Measurements from ENCODE around the gene CST3. TPM values are rescaled to one million over a fixed set of nuclear protein-coding genes. Genes with fewer than 3 reads are reported as not detected.

CST3 gene
- total RNA-seq, 3 donors from 2014 or later: 1.8 to 2.6 (median 2.0) TPM

DNA sequence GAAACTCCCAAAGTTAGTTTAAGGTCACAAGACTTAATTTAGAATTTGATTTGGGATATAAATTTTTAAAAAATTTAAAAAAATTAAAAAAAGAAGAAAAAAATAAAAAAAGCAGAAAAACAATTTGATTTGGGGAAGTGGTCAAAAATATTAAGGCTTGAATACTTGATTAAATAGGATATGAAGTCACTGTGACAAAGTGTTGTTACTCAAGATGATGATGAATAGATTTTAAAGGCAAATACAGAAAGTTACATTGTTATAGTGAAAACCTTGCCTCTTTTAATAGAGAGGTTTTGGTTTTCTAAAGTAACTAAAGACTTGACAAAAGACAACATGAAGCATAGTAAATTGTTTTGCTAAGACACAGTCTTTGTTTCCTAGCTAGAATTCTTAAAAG is 39.3 kb downstream of the CST3 start:
- Mint-ChIP-seq H3K36me3 (ENCODE audit: insufficient read depth) (no peaks in the 10 kb centered on the region), H3K4me3 (no peak overlapping the region), H3K9me3 (no peaks in the 10 kb centered on the region), H3K27me3 (ENCODE audit: low read depth) (no peaks in the 10 kb centered on the region), H3K4me1 (ENCODE audit: low read depth) (no peaks in the 10 kb centered on the region)
- DNase-seq: no peak
- no peak for ATAC-seq

DNA sequence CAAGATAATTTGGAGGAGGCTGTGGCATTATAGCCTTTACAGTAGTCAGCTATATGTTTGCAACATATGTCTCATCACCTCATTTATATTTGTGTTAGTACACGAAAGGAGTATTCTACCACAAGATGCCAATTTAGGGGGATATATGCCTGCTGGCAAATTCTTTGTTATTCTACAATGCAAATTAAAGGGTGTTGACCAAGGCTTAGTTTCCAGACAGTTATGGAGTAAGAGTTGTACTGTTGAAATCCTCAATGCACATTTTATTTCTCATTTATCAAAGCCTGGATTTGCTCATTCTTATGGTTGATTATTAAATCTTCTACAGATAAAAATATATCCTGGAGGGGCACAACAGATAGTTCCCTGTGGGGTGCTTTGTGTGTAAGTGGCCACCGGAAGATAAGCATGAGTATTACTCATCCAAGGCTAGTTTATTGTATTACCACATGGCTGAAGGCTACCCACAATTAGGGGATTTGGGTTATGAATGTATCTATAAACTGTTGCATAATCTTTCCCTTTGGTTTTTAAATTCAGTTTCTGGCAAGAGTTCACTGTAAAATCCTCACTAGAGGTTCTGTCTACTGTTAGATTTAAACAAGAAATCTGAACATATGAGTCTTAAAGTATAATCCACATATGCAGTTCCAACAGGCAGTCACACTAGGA is 41.0 kb downstream of the CST3 start:
- no peak overlapping the region for H3K4me3 Mint-ChIP-seq
- H3K27me3 Mint-ChIP-seq (ENCODE audit: low read depth): no peaks in the 10 kb centered on the region
- H3K36me3 Mint-ChIP-seq (ENCODE audit: insufficient read depth): no peaks in the 10 kb centered on the region
- no peaks in the 10 kb centered on the region for H3K9me3 Mint-ChIP-seq
- no peaks in the 10 kb centered on the region for H3K4me1 Mint-ChIP-seq (ENCODE audit: low read depth)
- ATAC-seq (no peak), DNase-seq (no peak)

DNA sequence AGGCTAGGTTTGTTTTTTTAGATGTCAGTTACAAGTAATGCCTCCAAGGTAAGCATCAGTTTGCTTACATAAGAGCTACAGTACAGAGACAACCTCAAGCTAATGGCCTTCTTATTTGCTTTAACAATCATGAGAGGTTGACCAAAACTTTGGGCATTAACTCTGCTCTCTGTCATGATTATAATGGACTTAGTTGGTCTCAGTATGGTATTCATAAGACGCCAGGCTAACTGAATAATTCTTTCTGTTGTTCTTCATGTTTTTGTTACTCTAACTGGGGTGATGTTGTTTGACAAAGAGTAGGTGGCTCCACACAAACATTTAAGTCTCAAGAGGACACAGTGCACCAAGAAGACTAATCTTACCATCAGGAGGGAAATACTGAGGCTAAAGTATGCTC is 41.8 kb downstream of the CST3 start:
- DNase-seq (no peak), ATAC-seq (no peak)
- Mint-ChIP-seq H3K27me3 (ENCODE audit: low read depth) (no peaks in the 10 kb centered on the region), H3K36me3 (ENCODE audit: insufficient read depth) (no peaks in the 10 kb centered on the region), H3K4me1 (ENCODE audit: low read depth) (no peaks in the 10 kb centered on the region), H3K9me3 (no peaks in the 10 kb centered on the region), H3K4me3 (no peak overlapping the region)

DNA sequence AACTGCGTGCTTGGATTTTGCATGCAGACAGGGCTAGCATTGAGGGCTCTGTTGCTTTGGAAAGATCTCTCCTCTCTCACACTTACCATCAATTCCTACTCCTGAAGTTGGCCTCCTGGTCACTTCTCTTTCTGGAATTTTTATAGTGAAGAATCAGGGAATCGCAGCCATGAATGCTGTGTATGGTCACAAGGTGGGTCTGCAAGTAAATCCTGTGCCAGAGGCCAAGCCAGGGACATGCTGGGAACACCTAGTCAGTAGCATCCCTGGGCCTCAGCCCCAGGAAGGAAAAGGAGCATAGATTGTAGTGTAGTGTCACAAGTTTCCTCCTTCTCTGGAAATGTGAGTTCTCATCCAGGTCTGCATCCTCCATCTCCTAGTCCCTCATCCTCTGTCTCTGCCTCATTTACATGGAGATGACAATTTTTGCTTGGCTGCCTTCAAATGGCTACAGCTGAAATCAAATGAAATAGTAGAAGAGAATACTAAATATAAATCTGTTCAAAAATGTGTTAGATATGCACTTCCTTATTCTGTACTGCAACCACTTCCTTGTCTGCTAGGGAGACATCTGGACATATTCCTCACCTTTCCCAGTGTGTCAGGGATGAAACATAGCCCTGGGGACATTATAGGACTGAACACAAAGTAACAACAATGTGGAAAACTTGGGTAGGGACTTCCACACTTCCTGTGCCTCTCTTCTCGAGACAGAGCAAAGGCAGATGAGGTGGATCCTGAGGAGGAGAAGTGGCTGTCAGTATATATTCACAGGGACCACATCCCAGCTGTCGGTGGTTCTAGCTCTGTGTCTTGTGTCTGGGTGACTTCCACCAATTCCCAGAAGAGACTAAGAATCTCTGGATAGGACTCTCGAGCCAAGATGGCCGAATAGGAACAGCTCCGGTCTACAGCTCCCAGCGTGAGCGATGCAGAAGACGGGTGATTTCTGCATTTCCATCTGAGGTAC is 49.0 kb downstream of the CST3 start:
- ATAC-seq (no peak), DNase-seq (no peak)
- Mint-ChIP-seq H3K4me1 (ENCODE audit: low read depth) (no peaks in the 10 kb centered on the region), H3K9me3 (no peaks in the 10 kb centered on the region), H3K27me3 (ENCODE audit: low read depth) (peaks cover 23% of the 10 kb centered on the region), H3K36me3 (ENCODE audit: insufficient read depth) (no peaks in the 10 kb centered on the region), H3K4me3 (no peak overlapping the region)

DNA sequence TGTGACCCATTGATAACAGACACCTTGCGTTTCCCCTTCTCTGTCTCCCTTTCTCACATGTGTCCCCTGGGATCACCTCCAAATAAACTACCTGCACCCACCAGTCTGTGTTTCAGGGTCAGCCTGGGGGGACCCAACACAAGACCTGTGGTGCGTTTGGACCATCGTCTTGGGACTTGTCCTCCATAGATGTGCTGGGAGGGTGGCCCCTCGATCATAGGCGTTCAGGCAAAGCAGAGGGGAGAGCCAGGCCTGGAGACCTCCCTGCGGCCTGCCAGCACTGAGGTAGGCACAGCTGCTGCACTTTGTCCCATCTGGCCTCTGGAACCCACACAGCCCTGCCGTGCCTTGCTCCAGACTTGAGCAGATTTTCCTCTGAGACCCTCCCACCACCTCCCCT is 50.1 kb downstream of the CST3 start:
- no peaks in the 10 kb centered on the region for H3K36me3 Mint-ChIP-seq (ENCODE audit: insufficient read depth)
- peaks cover 23% of the 10 kb centered on the region for H3K27me3 Mint-ChIP-seq (ENCODE audit: low read depth)
- H3K4me1 Mint-ChIP-seq (ENCODE audit: low read depth): no peaks in the 10 kb centered on the region
- H3K4me3 Mint-ChIP-seq: no peak overlapping the region
- DNase-seq: no peak
- no peaks in the 10 kb centered on the region for H3K9me3 Mint-ChIP-seq
- no peak for ATAC-seq

DNA sequence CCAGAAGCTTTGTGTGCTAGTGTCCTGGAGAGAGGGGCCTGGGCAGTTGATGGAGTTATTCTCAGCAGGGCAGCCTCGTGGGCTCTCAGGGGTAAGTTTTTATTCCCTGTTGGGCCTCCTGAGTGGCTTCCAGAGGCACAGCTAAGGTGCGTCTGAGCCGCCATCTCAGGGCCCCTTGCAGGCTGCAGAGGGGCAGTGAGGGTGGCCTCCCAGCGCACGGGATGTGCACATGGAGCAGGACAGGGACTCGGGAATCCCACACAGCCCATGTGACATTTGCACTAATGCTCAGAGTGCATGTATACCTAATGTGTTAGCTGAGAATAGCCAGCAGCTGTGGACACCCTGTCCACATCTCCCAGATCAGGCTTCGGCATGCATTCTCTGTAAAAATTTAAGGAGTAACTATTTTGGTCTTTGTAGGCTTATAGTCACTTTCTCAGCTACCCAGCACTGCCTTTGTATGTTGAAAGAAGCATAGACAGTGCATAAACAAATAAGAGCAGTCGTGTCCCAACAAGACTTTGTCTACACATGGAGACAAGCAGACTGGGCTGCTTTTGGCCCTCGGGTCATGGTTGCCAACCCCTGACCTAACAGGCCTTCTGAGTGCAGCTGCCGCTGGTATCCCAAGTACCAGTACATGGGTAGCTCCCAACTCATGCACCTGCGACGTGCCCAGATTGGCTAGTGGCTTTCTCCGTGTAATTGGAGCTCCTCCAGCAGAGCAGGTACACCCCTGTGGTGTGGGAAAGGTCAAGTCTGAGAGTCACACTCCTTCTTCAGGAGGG is 50.8 kb downstream of the CST3 start:
- Mint-ChIP-seq H3K9me3 (no peaks in the 10 kb centered on the region), H3K36me3 (ENCODE audit: insufficient read depth) (no peaks in the 10 kb centered on the region), H3K4me1 (ENCODE audit: low read depth) (no peaks in the 10 kb centered on the region), H3K4me3 (no peak overlapping the region), H3K27me3 (ENCODE audit: low read depth) (peaks cover 28% of the 10 kb centered on the region)
- ATAC-seq (no peak), DNase-seq (no peak)

DNA sequence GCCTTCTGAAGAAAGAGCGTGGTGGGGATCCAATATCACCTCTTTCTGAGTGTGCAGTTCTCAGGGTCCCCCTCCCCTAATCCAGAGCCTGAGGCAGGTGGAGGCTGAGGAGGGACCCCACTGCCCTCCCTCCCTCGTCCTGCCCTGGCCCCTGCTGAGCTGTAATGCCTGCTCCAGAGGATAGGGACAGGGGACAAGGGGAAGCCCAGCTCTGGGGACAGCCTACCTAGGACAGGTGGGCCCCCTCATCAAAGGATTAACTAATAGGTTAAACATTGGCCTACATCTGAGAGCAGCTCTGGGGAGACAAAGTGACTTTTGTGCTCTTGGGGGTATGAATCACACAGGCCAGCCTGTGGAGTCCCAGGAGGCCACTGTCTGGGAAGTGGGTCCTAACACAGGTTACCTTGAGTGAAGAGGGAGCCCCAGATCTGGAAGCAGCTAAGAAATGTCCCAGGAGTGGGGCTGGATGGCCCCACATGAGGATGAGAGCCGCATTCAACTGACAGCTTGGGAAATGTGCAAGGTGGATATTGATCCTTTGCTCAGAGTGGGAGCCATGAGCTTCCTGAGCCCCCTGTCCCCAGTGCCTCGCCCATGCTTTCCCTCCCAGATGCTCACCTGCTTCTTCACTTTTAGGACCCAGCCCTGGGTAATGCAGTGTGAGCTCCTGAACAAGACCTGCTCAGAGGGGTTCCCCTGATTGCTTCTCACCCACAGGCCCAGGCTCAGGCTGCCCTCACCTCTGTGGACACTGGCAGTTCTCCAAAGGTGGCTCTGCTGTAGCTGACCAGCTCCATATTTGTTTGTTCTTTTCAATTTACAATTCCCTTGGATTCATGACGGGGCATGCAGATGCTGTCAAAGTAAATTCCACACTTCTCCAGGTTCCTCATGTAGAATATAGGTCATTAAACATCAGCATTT is 51.7 kb downstream of the CST3 start:
- DNase-seq (no peak), ATAC-seq (no peak)
- Mint-ChIP-seq H3K4me1 (ENCODE audit: low read depth) (no peaks in the 10 kb centered on the region), H3K36me3 (ENCODE audit: insufficient read depth) (no peaks in the 10 kb centered on the region), H3K9me3 (peaks cover 2% of the 10 kb centered on the region), H3K4me3 (no peak overlapping the region), H3K27me3 (ENCODE audit: low read depth) (peaks cover 30% of the 10 kb centered on the region)

DNA sequence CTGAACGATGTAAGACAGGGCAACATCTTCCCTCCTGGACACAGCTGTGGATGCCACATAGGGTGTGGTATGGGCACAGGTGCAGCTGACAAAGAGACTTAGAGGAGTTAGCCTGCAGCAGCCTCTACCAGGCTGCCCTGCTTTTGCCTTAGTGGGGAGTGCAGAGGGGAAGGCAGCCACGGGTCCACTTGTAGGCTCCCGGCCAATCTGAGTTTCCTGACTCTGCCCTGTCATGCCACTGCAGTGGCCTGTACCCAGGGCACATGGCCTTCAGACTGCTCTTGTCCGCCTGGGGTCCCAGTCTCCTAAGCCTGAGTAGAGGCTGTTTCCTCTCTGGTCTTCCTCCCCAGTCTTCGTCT is 52.3 kb downstream of the CST3 start:
- Mint-ChIP-seq H3K36me3 (ENCODE audit: insufficient read depth) (no peaks in the 10 kb centered on the region), H3K27me3 (ENCODE audit: low read depth) (peaks cover 30% of the 10 kb centered on the region), H3K9me3 (peaks cover 3% of the 10 kb centered on the region), H3K4me3 (no peak overlapping the region), H3K4me1 (ENCODE audit: low read depth) (no peaks in the 10 kb centered on the region)
- DNase-seq: no peak
- ATAC-seq: no peak

DNA sequence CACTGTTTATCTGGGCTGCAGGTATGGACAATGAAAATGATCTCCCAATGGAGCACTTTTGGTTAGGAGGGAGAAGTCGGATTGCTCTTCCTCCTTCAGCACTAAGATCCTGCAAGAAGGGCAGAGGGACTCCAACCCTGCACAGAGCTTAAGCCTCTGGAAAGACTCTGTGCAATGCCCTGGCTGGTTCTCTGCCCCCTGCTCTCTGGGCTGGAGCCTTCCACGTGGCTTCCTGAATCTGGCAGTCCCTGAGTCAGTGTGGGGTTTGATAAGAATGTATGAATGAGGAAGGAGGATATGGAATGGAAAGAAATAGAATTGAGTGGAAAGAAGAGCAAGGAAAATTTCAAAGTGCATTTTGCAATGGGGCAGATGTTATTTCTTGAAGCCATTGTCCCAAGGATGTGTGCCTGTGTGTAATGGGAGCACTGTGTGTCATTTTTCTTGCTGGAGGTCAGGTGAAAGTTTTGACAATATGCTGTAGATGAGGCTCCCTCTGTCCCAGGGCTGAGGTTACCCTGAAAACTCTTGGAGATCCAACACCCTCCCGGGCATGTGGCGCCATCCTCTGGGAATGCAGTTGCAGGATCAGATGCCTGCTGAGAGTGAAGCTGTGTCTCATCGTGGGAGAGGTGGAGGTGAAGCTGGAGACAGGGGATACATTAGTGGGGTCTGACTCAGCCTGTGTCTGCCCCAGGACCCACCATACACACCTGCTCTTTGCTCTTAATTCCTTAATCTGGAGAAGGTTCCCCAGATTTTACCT is 53.1 kb downstream of the CST3 start:
- ATAC-seq (no peak), DNase-seq (no peak)
- Mint-ChIP-seq H3K4me3 (no peak overlapping the region), H3K27me3 (ENCODE audit: low read depth) (peaks cover 30% of the 10 kb centered on the region), H3K4me1 (ENCODE audit: low read depth) (no peaks in the 10 kb centered on the region), H3K36me3 (ENCODE audit: insufficient read depth) (no peaks in the 10 kb centered on the region), H3K9me3 (peaks cover 3% of the 10 kb centered on the region)

Other genes with a start within 250 kb of the CST3 start
- gene NAPB, start 216.5 kb downstream of the CST3 start, total RNA-seq: 1 to 10 TPM; 2.5 to 5.2 (median 3.5) TPM
- not detected for gene CSTL1, start 198.3 kb downstream of the CST3 start, total RNA-seq
- not detected for gene CST11, start 185.1 kb downstream of the CST3 start, total RNA-seq
- gene CST8, start 146.8 kb downstream of the CST3 start, total RNA-seq: not detected
- not detected for gene CST9L, start 69.5 kb downstream of the CST3 start, total RNA-seq
- gene CST9, start 32.0 kb downstream of the CST3 start, total RNA-seq: not detected
- not detected for gene CST4, start 51.1 kb upstream of the CST3 start, total RNA-seq
- gene CST1, start 113.0 kb upstream of the CST3 start, total RNA-seq: not detected
- gene CST2, start 188.8 kb upstream of the CST3 start, total RNA-seq: not detected
- gene CST5, start 241.8 kb upstream of the CST3 start, total RNA-seq: not detected